B cell (primary cell): ENCODE data around the gene BRD4. TPM values are rescaled to one million over a fixed set of nuclear protein-coding genes. Genes with fewer than 3 reads are reported as not detected.
A peak's percentile ranks its signal among the peaks of the same experiment; 100 is the strongest.

Experiments used
- ATAC-seq: fragments of 200-7000 bp; cut with Tn5 transposase; one replicate; pipeline ENCODE4 v1.10.0; 2021; ENCODE audit warnings: low read depth, mild to moderate bottlenecking, moderate number of reproducible peaks, moderate library complexity
- CTCF ChIA-PET: fragments of 350-600 bp; sonication (Branson Sonifier 250); formaldehyde crosslinking; loops from one replicate; lab custom pipeline; 2021; ENCODE audit warnings: antibody characterized with exemption, inconsistent platforms; lab: Charles Lee
- POLR2A ChIA-PET: fragments of 350-600 bp; sonication (Branson Sonifier 250); formaldehyde crosslinking; loops from one replicate; lab custom pipeline; 2021; ENCODE audit warnings: antibody characterized with exemption; lab: Charles Lee
- DNase-seq: peaks from one replicate; pipeline ENCODE4 v3.0.0; 2013
- H2AFZ ChIP-seq: 2 replicates; pipeline ENCODE4 v1.6.1; 2012; ENCODE audit warnings: mild to moderate bottlenecking, low read depth, low read length; ENCODE audit not compliant: insufficient read depth, poor library complexity, severe bottlenecking
- H3K27ac ChIP-seq, 2 donors: 1 replicate in 1 of 2; 2 replicates in 1 of 2; pipeline ENCODE4 v1.5.1; 2012 to 2013; ENCODE audit warnings: low read length in 2 of 2, mild to moderate bottlenecking in 2 of 2, moderate library complexity in 1 of 2
- H3K27me3 ChIP-seq, 4 experiments: fragments of 200-600 bp in 1 of 4; sonication (generic) in 1 of 4; replicated peaks in 1 of 4; 1 replicate in 2 of 4; 2 replicates in 2 of 4; pipeline versions ENCODE4 v1.6.1 to v1.7.0; 2013 to 2016; ENCODE audit warnings: low read length in 3 of 4, mild to moderate bottlenecking in 2 of 4, mixed read lengths in 1 of 4, moderate library complexity in 1 of 4; ENCODE audit not compliant: insufficient read depth in 4 of 4, control insufficient read depth in 3 of 4; ENCODE audit errors: control extremely low read depth in 1 of 4
- H3K36me3 ChIP-seq, 2 experiments: replicated peaks in 1 of 2; 1 replicate in 1 of 2; 2 replicates in 1 of 2; pipeline versions ENCODE4 v1.6.1 to v1.7.1; 2013; ENCODE audit warnings: low read length in 1 of 2; ENCODE audit not compliant: insufficient read depth in 2 of 2, control insufficient read depth in 1 of 2; ENCODE audit errors: control extremely low read depth in 1 of 2, extremely low read depth in 1 of 2
- H3K4me1 ChIP-seq, 2 donors: fragments of 200-600 bp in 1 of 2; sonication (generic) in 1 of 2; 1 replicate in 1 of 2; 2 replicates in 1 of 2; pipeline versions ENCODE4 v1.5.1 to v1.6.1; 2013 to 2017; ENCODE audit warnings: low read length in 2 of 2; ENCODE audit not compliant: control insufficient read depth in 2 of 2, insufficient read depth in 2 of 2
- H3K4me2 ChIP-seq: replicated peaks from 2 replicates; pipeline ENCODE3; 2012; ENCODE audit warnings: mild to moderate bottlenecking, low read depth, low read length; ENCODE audit not compliant: poor library complexity, severe bottlenecking
- H3K4me3 ChIP-seq, 5 experiments: fragments of 200-600 bp in 1 of 5; sonication (generic) in 1 of 5; 1 replicate in 3 of 5; 2 replicates in 2 of 5; pipeline versions ENCODE4 v1.5.1 to v1.7.0; 2011 to 2016; ENCODE audit warnings: low read length in 4 of 5, mild to moderate bottlenecking in 4 of 5, low read depth in 2 of 5, control low read depth in 1 of 5, moderate library complexity in 1 of 5; ENCODE audit not compliant: insufficient read depth in 1 of 5; ENCODE audit errors: control extremely low read depth in 1 of 5, extremely low read depth in 1 of 5
- H3K79me2 ChIP-seq: fragments of 200-600 bp; sonication (generic); one replicate; pipeline ENCODE4 v1.6.0; 2016; ENCODE audit warnings: low read length; ENCODE audit not compliant: control insufficient read depth, insufficient read depth
- H3K9ac ChIP-seq: fragments of 200-600 bp; sonication (generic); 2 replicates; pipeline ENCODE4 v1.6.1; 2017; ENCODE audit warnings: mild to moderate bottlenecking, low read length, moderate library complexity
- H3K9me3 ChIP-seq, 3 donors: one replicate each; pipeline versions ENCODE4 v1.6.1 to v1.7.1; 2013; ENCODE audit warnings: low read length in 2 of 3; ENCODE audit not compliant: control insufficient read depth in 2 of 3, insufficient read depth in 1 of 3; ENCODE audit errors: control extremely low read depth in 1 of 3
- H4K20me1 ChIP-seq: 2 replicates; pipeline ENCODE4 v1.6.0; 2012; ENCODE audit warnings: mild to moderate bottlenecking, low read length; ENCODE audit not compliant: insufficient read depth, control insufficient read depth, poor library complexity, severe bottlenecking
- H3K27ac Mint-ChIP-seq: one replicate; pipeline ENCODE4 v1.8.0; 2021; ENCODE audit warnings: mixed read lengths
- H3K27me3 Mint-ChIP-seq: one replicate; pipeline ENCODE4 v1.8.0; 2021; ENCODE audit warnings: mixed read lengths
- H3K4me1 Mint-ChIP-seq: one replicate; pipeline ENCODE4 v1.8.0; 2021; ENCODE audit warnings: mixed read lengths
- H3K4me3 Mint-ChIP-seq: one replicate; pipeline ENCODE4 v1.8.0; 2021; ENCODE audit warnings: mixed read lengths
- H3K9me3 Mint-ChIP-seq: one replicate; pipeline ENCODE4 v1.8.0; 2022; ENCODE audit warnings: mixed read lengths; ENCODE audit not compliant: insufficient read depth
- EZH2 ChIP-seq: IDR thresholded peaks from 2 replicates; pipeline ENCODE4 v1.6.1; 2012; ENCODE audit warnings: borderline replicate concordance, low read depth, mild to moderate bottlenecking, moderate library complexity, low read length; ENCODE audit not compliant: insufficient read depth, poor library complexity, severe bottlenecking
- WGBS: methylation state at CpG from one replicate; pipeline ENCODE4 v1.1.5; 2013; ENCODE audit warnings: missing lambda C conversion rate; ENCODE audit not compliant: insufficient coverage; 5-methylcytosine and 5-hydroxymethylcytosine counted together
- intact Hi-C: fragments of 100-400 bp; cut with micrococcal nuclease; formaldehyde crosslinking; loops from one replicate; pipeline ENCODE4 v1.10.0; 2022
- polyA plus RNA-seq: library from polyadenylated mRNA; depleted of rRNA; stranded (reverse); fragments of >200 nt; gene quantifications from 2 replicates; pipeline ENCODE4 v1.2.3, GENCODE V29; 2012
- total RNA-seq, 2 donors: library from RNA; stranded (reverse); fragments of 120-200 nt in 1 of 2; gene quantifications; 1 replicate in 1 of 2; 2 replicates in 1 of 2; pipeline versions ENCODE4 v1.2.3 to v1.2.4, GENCODE V29; 2013 to 2022
- TF ChIP-seq, protein P1 (sequence below): fragments of 200-600 bp; IDR thresholded peaks from one replicate; pipeline ENCODE4 v1.8.0; 2022; ENCODE audit warnings: antibody characterized with exemption, mild to moderate bottlenecking

The BRD4 gene
- total and polyA plus RNA-seq, 2 donors (not counting 1 experiment from before 2014, with no cell fraction given) = 30.7 to 209 TPM

DNA sequence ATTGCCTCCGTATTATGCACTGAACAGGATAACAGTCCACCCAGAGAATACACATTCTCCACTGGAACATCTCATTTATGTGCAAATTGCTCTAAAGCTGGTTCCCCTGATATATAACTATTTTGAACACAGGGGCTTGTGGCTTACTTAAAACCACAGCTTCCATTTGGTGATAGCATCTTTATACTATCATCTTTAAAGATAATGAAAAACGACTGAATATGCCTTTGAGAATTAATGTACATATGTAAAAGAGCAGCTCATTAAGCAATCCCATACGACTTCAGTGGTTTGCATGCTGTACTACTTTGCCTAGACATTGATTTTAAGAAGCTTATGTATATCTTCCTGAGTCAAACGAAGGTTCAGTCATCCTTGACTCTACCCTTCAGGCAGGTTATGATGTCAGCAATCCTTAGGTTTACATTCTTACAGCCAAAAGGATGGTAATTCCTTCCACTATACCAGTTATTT lies 40.8 kb downstream of the BRD4 start:
- intact Hi-C loops = no loop called here
- Mint-ChIP-seq H3K27me3 (no peaks in the 10 kb centered on the region), H3K27ac (peak overlapping the region; percentile 47), H3K9me3 (no peaks in the 10 kb centered on the region), H3K4me3 (peak overlapping the region; percentile 38), H3K4me1 (peaks cover 93% of the 10 kb centered on the region)
- Histone ChIP-seq H3K4me1 (peaks cover 89 to 97% of the 10 kb centered on the region in 2 donors), H3K9me3 (no peaks in the 10 kb centered on the region), H3K27me3 (no peaks in the 10 kb centered on the region), H3K36me3 (peaks cover 0 to 18% of the 10 kb centered on the region in 2 experiments), H3K9ac (no peak overlapping the region), H3K4me2 (peak overlapping the region; percentile 44), H3K79me2 (peaks cover 98% of the 10 kb centered on the region), H3K4me3 (peak overlapping the region in 1 of 5 experiments; percentile 2), H2AFZ (no peak overlapping the region), H3K27ac (peak overlapping the region in 1 of 2 donors; percentile 66), H4K20me1 (peaks cover 94% of the 10 kb centered on the region)
- CTCF ChIA-PET = interaction anchor here (0.7 to 1.0 kb wide), 3 partner anchors 30 to 264 kb away, joined by 3 to 4 read pairs (median 3); no protein-coding TSS in a partner anchor
- WGBS = 29% methylated on average over 2 of the region's 4 CpGs
- no peak for DNase-seq
- ATAC-seq = no peak
- POLR2A ChIA-PET = interaction anchor here (0.6 to 1.6 kb wide), 2 partner anchors 18 to 42 kb away, joined by 5 to 10 read pairs; no protein-coding TSS in a partner anchor
- TF ChIP-seq, protein P1, sequence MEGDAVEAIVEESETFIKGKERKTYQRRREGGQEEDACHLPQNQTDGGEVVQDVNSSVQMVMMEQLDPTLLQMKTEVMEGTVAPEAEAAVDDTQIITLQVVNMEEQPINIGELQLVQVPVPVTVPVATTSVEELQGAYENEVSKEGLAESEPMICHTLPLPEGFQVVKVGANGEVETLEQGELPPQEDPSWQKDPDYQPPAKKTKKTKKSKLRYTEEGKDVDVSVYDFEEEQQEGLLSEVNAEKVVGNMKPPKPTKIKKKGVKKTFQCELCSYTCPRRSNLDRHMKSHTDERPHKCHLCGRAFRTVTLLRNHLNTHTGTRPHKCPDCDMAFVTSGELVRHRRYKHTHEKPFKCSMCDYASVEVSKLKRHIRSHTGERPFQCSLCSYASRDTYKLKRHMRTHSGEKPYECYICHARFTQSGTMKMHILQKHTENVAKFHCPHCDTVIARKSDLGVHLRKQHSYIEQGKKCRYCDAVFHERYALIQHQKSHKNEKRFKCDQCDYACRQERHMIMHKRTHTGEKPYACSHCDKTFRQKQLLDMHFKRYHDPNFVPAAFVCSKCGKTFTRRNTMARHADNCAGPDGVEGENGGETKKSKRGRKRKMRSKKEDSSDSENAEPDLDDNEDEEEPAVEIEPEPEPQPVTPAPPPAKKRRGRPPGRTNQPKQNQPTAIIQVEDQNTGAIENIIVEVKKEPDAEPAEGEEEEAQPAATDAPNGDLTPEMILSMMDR = no peak
- no peak for TF ChIP-seq EZH2

DNA sequence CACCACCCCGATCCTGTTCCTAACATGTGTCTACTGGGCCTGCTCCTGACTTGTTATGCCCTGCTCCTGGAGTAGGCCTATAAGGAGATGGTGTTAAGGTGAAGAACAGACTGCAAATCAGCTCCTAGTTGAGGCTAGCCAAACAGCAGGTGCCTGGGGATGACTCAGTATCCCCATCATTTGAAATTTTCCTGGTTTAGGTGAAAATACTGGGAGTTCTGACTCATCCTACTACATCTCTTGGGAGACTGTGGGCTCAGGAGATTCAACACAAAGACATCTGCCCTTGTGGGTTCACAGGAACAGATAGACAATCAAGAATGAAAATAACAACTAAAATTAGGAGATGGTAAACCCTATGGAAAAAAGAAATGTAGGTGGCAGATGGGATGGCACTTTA lies 41.2 kb downstream of the BRD4 start:
- H3K9ac ChIP-seq = no peak overlapping the region
- peaks cover 92% of the 10 kb centered on the region for H4K20me1 ChIP-seq
- no CpG with 5 or more reads among the region's 1 CpG for WGBS
- H2AFZ ChIP-seq = no peak overlapping the region
- ChIA-PET POLR2A (interaction anchor here (1.6 kb wide), 1 partner anchor 42 kb away, joined by 10 read pairs; no protein-coding TSS in a partner anchor), CTCF (interaction anchor here (0.7 to 1.0 kb wide), 2 partner anchors 34 to 264 kb away, joined by 3 to 4 read pairs; no protein-coding TSS in a partner anchor)
- peak overlapping the region in 1 of 2 donors; percentile 66 for H3K27ac ChIP-seq
- no peak for TF ChIP-seq EZH2
- TF ChIP-seq, protein P1 = no peak
- peak overlapping the region; percentile 44 for H3K4me2 ChIP-seq
- DNase-seq = no peak
- no peaks in the 10 kb centered on the region for H3K9me3 ChIP-seq
- ATAC-seq = no peak
- intact Hi-C loops = no loop called here
- no peaks in the 10 kb centered on the region for H3K27me3 Mint-ChIP-seq
- peak overlapping the region; percentile 62 for H3K4me3 Mint-ChIP-seq
- H3K27ac Mint-ChIP-seq = peak overlapping the region; percentile 47
- H3K36me3 ChIP-seq = peaks cover 0 to 13% of the 10 kb centered on the region in 2 experiments
- no peaks in the 10 kb centered on the region for H3K9me3 Mint-ChIP-seq
- peaks cover 93% of the 10 kb centered on the region for H3K4me1 Mint-ChIP-seq
- peaks cover 89 to 97% of the 10 kb centered on the region in 2 donors for H3K4me1 ChIP-seq
- H3K27me3 ChIP-seq = no peaks in the 10 kb centered on the region
- H3K79me2 ChIP-seq = peaks cover 98% of the 10 kb centered on the region
- H3K4me3 ChIP-seq = no peak overlapping the region
